ENCODE measurements around the gene ESR2. TPM values are rescaled to one million over a fixed set of nuclear protein-coding genes. Genes with fewer than 3 reads are reported as not detected.
"Not testable (repeated sequence)": the region's sequence is repeated elsewhere in the genome, so short reads cannot be mapped to it uniquely, and the experiment has no call there.

ESR2 gene
- polyA plus RNA-seq, 3 donors from 2014 or later: 0.12 to 0.32 TPM; not detected in 1

DNA sequence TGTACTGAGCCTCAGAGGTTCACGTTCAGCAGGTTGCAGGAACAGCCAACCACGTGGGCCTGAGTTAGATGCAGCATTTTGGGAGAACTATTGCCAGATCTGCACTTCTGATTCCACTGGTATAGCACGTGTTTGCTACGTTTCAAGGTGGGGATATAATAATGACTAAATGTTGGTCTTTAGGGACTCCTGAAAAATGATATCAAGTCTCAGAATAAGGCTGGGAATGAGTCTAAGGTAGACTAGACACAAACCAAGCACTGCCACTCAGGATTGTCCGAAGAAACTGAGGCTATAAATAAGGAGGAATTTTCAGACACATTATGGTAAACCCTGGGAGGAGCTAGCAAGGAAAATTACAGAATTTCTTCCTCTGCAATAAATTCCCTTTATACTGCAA, 98.1 kb downstream of the ESR2 start:
- DNase-seq: no peak
- H3K4me1 Mint-ChIP-seq: peaks cover 27 to 41% of the 10 kb centered on the region in 2 donors
- H3K27me3 Mint-ChIP-seq (ENCODE audit: low read depth in 3 of 3): peaks cover 0 to 3% (median 2%) of the 10 kb centered on the region in 3 donors
- H3K36me3 Mint-ChIP-seq: peaks cover 7 to 24% (median 15%) of the 10 kb centered on the region in 3 donors
- no peak overlapping the region for H3K4me3 Mint-ChIP-seq
- no peaks in the 10 kb centered on the region for H3K9me3 Mint-ChIP-seq
- peak overlapping the region in 1 of 6 donors; percentile 10 for H3K27ac Mint-ChIP-seq

DNA sequence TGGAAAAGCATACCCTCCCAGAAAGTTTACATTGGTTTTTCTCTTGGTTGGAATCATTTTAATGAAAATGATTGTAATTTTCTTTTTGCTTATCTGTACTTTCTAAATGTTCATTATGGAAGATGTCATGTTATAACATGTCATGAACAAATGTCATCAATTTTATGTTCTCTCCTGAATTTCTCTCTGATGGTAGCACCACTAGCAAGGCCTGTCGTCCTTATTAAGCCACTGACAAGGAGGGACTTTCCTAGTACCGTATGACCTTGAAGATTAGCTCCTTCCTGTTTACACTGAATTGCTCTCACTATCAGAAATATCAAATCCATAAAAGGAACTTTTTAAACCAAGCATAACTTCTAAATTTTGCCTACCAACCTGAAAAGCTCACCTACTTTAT, 99.0 kb downstream of the ESR2 start:
- Mint-ChIP-seq H3K4me3 (no peak overlapping the region), H3K9me3 (no peaks in the 10 kb centered on the region), H3K27me3 (ENCODE audit: low read depth in 3 of 3) (peaks cover 0 to 3% (median 2%) of the 10 kb centered on the region in 3 donors), H3K4me1 (peaks cover 26 to 41% of the 10 kb centered on the region in 2 donors), H3K27ac (peak overlapping the region; percentile 15 to 65 (median 30)), H3K36me3 (peaks cover 11 to 32% (median 15%) of the 10 kb centered on the region in 3 donors)
- DNase-seq: no peak

DNA sequence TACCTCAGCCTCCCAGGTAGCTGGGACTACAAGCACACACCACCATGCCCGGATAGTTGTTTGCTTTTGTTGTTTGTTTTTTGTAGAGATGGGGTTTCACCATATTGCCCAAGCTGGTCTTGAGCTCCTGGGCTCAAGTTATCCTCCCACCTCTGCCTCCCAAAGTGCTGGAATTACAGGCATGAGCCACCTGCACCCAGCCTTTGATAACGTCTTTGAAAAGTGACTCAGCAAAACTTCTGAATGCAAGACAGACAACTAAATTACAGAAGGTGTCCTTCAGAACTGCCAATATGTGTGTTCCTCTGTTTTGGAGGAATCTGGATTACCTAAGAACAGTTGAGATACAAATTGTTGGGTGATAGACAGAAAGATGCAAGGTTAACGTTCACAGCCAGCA, 99.8 kb downstream of the ESR2 start:
- DNase-seq: no peak
- H3K36me3 Mint-ChIP-seq: peaks cover 11 to 38% (median 15%) of the 10 kb centered on the region in 3 donors
- H3K27ac Mint-ChIP-seq: peak overlapping the region in 4 of 6 donors; percentile 9 to 65 (median 19)
- H3K4me3 Mint-ChIP-seq: no peak overlapping the region
- peaks cover 26 to 41% of the 10 kb centered on the region in 2 donors for H3K4me1 Mint-ChIP-seq
- no peaks in the 10 kb centered on the region for H3K9me3 Mint-ChIP-seq
- H3K27me3 Mint-ChIP-seq (ENCODE audit: low read depth in 3 of 3): peaks cover 0 to 3% (median 1%) of the 10 kb centered on the region in 3 donors

DNA sequence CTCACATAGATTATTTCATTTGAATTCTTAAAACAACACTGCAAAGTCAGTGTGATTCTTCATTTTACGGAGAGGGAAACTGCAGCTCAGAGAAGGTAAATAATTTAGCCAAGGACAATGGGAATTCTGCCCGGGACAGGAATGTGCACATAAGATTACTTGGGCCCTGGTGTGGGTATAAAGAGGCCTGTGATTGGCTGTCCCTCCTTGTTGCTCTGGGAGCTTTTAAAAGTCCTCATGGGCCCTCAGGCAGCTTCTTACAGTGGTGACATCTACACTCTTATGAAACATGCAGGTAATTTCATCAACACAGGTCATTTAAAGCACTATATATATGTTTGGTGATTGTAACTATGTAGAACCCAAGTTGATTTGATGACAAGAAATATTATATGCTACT, 100.3 kb downstream of the ESR2 start:
- Mint-ChIP-seq H3K9me3 (no peaks in the 10 kb centered on the region), H3K27me3 (ENCODE audit: low read depth in 3 of 3) (peaks cover 0 to 2% (median 0%) of the 10 kb centered on the region in 3 donors), H3K4me3 (no peak overlapping the region), H3K27ac (peak overlapping the region in 3 of 6 donors; percentile 20 to 79 (median 47)), H3K36me3 (peaks cover 11 to 39% (median 15%) of the 10 kb centered on the region in 3 donors), H3K4me1 (peaks cover 23 to 41% of the 10 kb centered on the region in 2 donors)
- DNase-seq: no peak

DNA sequence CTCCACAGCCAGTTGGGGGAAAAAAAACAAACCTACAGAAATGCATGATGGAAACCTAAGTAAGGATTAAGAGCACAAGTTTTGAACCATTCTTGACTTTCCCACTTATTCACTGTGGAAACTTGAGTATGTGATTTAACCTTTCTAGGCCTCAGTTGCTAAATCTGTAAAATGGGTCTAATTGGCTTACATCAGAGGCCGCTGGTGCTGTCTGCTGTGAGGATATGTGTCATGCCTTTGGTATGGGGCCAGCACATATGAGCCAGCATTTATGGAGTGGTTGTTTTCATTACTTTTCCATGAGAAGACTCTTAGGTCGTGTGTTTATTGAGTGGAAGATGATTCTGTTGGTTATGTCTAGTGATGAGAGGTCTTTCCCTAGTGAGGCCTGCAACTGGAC, 102.4 kb downstream of the ESR2 start:
- H3K4me3 Mint-ChIP-seq: no peak overlapping the region
- H3K27ac Mint-ChIP-seq: no peak overlapping the region
- no peaks in the 10 kb centered on the region for H3K9me3 Mint-ChIP-seq
- peaks cover 17 to 42% (median 21%) of the 10 kb centered on the region in 3 donors for H3K36me3 Mint-ChIP-seq
- no peak for DNase-seq
- peaks cover 0 to 2% (median 0%) of the 10 kb centered on the region in 3 donors for H3K27me3 Mint-ChIP-seq (ENCODE audit: low read depth in 3 of 3)
- H3K4me1 Mint-ChIP-seq: peaks cover 12 to 27% of the 10 kb centered on the region in 2 donors

DNA sequence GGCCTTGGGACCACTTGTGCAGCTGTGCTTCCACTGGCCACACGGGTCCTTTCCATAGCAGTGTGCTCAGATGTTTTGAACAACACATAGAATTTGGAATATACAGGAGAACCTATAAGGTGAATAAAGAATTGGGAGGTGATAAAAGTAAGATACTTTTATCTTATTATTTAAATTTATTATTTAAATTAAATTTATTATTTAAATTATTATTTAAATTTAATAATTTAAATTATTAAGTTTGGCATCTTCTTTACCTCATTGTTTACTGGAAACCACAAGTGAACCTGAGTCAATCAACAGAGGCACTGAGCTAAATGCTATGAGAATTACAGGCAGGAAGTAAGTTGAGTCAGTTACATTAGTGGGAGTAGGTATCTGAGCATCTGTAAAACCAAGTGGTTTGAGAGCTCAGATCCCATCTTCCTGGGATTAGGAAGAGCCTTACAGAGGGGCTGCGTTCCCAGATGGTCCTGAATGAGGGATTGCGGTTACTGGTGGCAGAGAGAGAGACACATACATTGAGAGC, 103.1 kb downstream of the ESR2 start:
- peaks cover 0 to 2% (median 0%) of the 10 kb centered on the region in 3 donors for H3K27me3 Mint-ChIP-seq (ENCODE audit: low read depth in 3 of 3)
- no peak overlapping the region for H3K4me3 Mint-ChIP-seq
- H3K27ac Mint-ChIP-seq: peak overlapping the region in 3 of 6 donors; percentile 26 to 65 (median 55)
- H3K9me3 Mint-ChIP-seq: no peaks in the 10 kb centered on the region
- peaks cover 8 to 19% of the 10 kb centered on the region in 2 donors for H3K4me1 Mint-ChIP-seq
- DNase-seq: no peak
- H3K36me3 Mint-ChIP-seq: peaks cover 17 to 47% (median 25%) of the 10 kb centered on the region in 3 donors

DNA sequence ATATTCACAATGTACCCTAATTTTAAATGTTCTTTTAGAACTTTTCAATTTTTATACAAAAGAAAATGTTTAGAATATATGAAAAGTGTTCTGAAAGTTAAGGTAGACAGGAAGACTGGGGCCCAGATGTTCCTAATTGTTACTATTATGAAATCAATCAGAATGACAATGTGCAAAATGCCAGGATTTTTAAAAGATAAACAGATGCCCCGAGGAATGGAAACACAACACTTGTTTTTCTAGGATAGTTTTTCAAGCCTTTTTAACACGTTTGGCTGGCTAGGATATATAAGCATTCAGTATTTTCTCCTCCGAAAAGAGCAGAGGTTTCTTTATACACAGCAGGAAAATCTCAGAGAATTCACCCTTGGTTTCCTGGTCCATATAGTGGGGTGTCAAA, 106.8 kb downstream of the ESR2 start:
- Mint-ChIP-seq H3K4me1 (peaks cover 0 to 9% of the 10 kb centered on the region in 2 donors), H3K4me3 (no peak overlapping the region), H3K9me3 (no peaks in the 10 kb centered on the region), H3K27me3 (ENCODE audit: low read depth in 3 of 3) (peaks cover 0 to 2% (median 2%) of the 10 kb centered on the region in 3 donors), H3K27ac (no peak overlapping the region), H3K36me3 (peaks cover 9 to 46% (median 26%) of the 10 kb centered on the region in 3 donors)
- no peak for DNase-seq

DNA sequence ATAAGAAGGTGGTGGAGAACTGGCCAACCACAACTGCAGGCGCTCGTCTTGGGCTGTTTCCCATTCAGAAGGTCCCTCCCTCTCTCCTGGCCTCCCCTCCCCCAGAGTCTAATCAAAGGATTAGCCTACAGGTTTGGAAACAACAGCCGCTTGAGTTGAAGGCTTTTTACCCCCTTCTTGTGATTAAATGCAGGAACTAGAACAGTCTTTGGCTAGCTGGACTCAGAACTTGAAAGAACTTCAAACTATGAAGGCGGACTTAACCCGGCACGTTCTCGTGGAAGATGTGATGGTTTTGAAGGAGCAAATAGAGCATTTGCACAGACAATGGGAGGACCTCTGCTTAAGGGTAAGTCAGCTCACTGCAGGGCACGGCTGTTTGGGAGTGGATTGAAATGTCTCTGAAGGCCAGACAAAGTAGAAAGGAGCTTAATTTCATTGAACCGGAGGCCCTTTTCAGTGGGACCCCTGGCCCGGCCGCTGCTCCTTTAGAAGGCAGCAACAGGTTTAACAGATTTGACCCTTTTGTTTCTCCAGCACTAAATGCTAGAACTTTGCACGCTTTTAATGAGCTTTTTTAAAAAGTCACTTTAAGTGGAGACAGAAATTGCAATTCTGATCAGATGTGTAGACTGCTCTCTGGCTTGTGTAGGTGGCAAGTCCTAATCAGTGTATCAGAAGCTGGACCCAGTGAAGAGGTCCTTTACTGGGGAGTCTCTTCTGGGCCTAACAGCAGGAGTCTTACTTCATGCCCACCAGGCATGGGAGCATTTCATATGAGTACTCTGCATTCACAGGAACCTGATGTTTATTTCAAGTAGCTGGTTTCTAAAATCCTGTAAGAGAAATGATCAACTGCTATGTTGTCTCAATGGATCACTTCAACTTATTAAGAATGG, 107.7 kb downstream of the ESR2 start:
- Mint-ChIP-seq H3K27ac (no peak overlapping the region), H3K27me3 (ENCODE audit: low read depth in 3 of 3) (peaks cover 0 to 2% (median 2%) of the 10 kb centered on the region in 3 donors), H3K4me3 (no peak overlapping the region), H3K36me3 (peaks cover 9 to 49% (median 17%) of the 10 kb centered on the region in 3 donors), H3K9me3 (no peaks in the 10 kb centered on the region), H3K4me1 (peaks cover 0 to 9% of the 10 kb centered on the region in 2 donors)
- DNase-seq: no peak

DNA sequence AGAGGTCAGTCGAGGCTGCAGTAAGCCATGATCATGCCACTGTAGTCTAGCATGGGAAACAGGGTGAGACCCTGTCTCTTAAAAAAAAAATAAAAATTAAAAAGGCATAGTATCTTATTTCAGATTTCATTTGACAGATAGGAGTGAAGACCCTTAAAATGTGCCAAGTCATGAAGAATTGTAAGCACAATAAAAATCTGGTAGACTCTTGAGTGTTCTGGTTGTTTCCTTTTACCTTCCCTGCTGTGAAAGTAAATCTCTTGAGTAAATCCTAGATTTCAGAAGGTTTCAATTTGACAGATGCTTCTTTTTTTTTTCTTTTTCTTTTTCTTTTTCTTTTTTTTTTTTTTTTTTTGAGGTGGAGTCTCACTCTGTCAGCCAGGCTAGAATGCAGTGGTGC, 109.0 kb downstream of the ESR2 start:
- peaks cover 6 to 37% (median 14%) of the 10 kb centered on the region in 3 donors for H3K36me3 Mint-ChIP-seq

DNA sequence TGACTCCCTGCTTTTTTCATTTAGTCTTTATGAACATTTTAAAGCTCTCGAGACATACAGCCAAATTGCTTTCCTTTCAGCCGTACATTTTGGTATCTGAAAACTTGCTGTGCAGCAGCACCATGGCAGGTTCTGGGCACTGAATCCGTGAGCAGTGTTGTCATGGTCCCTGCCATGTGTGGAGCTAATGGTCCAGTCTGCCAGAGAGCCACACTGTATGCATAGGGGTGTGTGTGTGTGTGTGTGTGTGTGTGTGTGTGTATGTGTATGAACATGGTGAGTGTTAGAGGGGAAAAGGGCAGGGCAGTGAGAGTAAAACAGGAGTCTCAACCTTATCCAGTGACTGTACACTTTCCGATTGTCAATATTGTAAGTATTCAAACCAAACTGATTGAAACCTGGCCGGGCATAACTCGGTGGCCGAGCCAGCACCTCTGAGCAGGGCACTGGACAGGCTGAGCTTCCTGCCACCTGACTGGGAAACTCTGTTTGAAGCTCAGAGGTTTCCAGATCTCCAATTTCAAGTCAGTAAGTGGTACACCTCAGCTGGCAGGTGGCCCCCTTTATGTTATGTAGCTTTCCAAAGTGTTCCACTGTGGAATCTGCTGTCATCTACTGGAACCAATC, 110.0 kb downstream of the ESR2 start:
- Mint-ChIP-seq H3K4me3 (no peak overlapping the region), H3K4me1 (peaks cover 0 to 9% of the 10 kb centered on the region in 2 donors), H3K9me3 (no peaks in the 10 kb centered on the region), H3K27me3 (ENCODE audit: low read depth in 3 of 3) (peaks cover 0 to 2% (median 2%) of the 10 kb centered on the region in 3 donors), H3K36me3 (peaks cover 6 to 39% (median 17%) of the 10 kb centered on the region in 3 donors), H3K27ac (no peak overlapping the region)
- no peak for DNase-seq

More for the DNA sequence above, 109.0 kb downstream of the ESR2 start:
- DNase-seq: no peak
- Mint-ChIP-seq H3K27ac (peak overlapping the region in 1 of 6 donors; percentile 39), H3K27me3 (ENCODE audit: low read depth in 3 of 3) (peaks cover 0 to 2% (median 2%) of the 10 kb centered on the region in 3 donors), H3K4me3 (no peak overlapping the region), H3K9me3 (no peaks in the 10 kb centered on the region), H3K4me1 (peaks cover 0 to 9% of the 10 kb centered on the region in 2 donors)

DNA sequence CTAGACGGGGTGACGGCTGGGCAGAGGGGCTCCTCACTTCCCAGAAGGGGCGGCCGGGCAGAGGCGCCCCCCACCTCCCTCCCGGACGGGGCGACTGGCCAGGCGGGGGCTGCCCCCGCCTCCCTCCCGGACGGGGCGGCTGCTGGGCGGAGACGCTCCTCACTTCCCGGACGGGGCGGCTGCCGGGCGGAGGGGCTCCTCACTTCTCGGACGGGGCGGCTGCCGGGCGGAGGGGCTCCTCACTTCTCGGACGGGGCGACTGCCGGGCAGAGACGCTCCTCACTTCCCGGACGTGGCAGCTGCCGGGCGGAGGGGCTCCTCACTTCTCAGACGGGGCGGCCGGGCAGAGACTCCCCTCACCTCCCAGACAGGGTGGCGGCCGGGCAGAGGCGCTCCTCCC, 111.3 kb downstream of the ESR2 start:
- H3K4me1 Mint-ChIP-seq; H3K4me3 Mint-ChIP-seq; DNase-seq; H3K27me3 Mint-ChIP-seq (ENCODE audit: low read depth in 3 of 3); H3K27ac Mint-ChIP-seq; H3K9me3 Mint-ChIP-seq: not testable (repeated sequence)
- peaks cover 0 to 35% (median 11%) of the 10 kb centered on the region in 3 donors for H3K36me3 Mint-ChIP-seq

DNA sequence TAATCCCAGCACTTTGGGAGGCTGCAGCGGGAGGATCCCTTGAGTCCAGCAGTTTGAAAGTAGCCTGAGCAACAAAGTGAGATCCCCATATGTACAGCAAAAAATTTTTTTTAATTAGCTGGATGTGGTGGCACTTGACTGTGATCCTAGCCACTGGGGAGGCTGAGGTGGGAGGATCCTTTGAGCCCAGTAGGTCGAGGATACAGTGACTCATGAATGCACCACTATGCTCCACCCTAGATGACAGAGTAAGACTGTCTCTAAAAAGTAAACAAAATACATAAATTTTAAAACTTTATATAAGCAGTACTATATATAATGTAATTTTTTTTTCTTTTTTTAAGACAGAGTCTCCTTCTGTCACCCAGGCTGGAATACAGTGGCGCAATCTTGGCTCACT, 115.4 kb downstream of the ESR2 start:
- Mint-ChIP-seq H3K4me3 (no peak overlapping the region), H3K9me3 (no peaks in the 10 kb centered on the region), H3K4me1 (no peaks in the 10 kb centered on the region), H3K27me3 (ENCODE audit: low read depth in 3 of 3) (peaks cover 0 to 2% (median 1%) of the 10 kb centered on the region in 3 donors), H3K27ac (peak overlapping the region in 1 of 6 donors; percentile 38), H3K36me3 (peaks cover 4 to 42% (median 16%) of the 10 kb centered on the region in 3 donors)
- no peak for DNase-seq

DNA sequence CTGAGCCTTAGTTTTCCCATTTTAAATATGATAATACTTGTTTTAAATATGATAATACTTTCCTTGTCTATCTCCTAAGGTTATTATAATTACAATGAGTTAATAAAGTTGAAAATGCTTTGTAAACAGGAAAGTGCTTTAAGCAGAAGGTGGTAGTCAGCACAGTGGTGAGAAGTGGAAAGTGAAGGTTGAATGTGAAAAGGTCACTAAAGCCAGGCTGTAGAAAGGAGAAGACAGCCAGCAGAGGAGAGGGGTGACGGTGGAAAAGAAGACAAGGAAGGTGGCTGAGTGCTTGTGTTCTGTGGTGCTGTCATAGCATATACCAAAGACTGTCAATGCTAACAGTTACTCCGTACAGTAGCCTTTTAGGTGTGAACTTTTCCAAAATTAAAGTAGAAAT, 117.8 kb downstream of the ESR2 start:
- no peaks in the 10 kb centered on the region for H3K9me3 Mint-ChIP-seq
- no peak for DNase-seq
- no peak overlapping the region for H3K4me3 Mint-ChIP-seq
- H3K36me3 Mint-ChIP-seq: peaks cover 4 to 50% (median 22%) of the 10 kb centered on the region in 3 donors
- H3K27ac Mint-ChIP-seq: peak overlapping the region in 3 of 6 donors; percentile 19 to 77 (median 52)
- H3K4me1 Mint-ChIP-seq: no peaks in the 10 kb centered on the region
- H3K27me3 Mint-ChIP-seq (ENCODE audit: low read depth in 3 of 3): peaks cover 0 to 2% (median 1%) of the 10 kb centered on the region in 3 donors

Measured in immature natural killer cell (primary cell).